GM12865 (cell line): Measurements from ENCODE around the gene DENND5A.

Experiments
- DNase-seq: peaks from one replicate; pipeline ENCODE4 v3.0.0; 2010; ENCODE audit warnings: low read depth
- H3K4me3 ChIP-seq: 2 replicates; pipeline ENCODE4 v1.5.1; 2011; ENCODE audit warnings: mild to moderate bottlenecking, low read depth, low read length, control low read depth
- CTCF ChIP-seq: IDR thresholded peaks from 2 replicates; pipeline ENCODE4 v1.5.1; 2011; ENCODE audit warnings: low read length, control low read depth, low read depth, inconsistent platforms; ENCODE audit not compliant: insufficient read depth; ENCODE audit errors: missing control alignments

DENND5A gene

GRCh38 chr11:9141186-9141585, 124.0 kb downstream of the DENND5A start:
- DNase-seq, result no peak
- no peak overlapping the region for H3K4me3 ChIP-seq
- no peak for TF ChIP-seq CTCF

- no peak for TF ChIP-seq CTCF
- no peak for DNase-seq
- no peak overlapping the region for H3K4me3 ChIP-seq
Measured at GRCh38 chr11:9139628-9140357, 125.4 kb downstream of the DENND5A start.

- no peak overlapping the region for H3K4me3 ChIP-seq
- DNase-seq, result no peak
- no peak for TF ChIP-seq CTCF
Measured at GRCh38 chr11:9138612-9139579, 126.3 kb downstream of the DENND5A start.

GRCh38 chr11:9138133-9138453, 127.1 kb downstream of the DENND5A start:
- no peak for DNase-seq
- no peak overlapping the region for H3K4me3 ChIP-seq
- TF ChIP-seq CTCF, result no peak

- peak; percentile 71 for DNase-seq
- no peak overlapping the region for H3K4me3 ChIP-seq
- TF ChIP-seq CTCF, result peak; percentile 99
Measured at GRCh38 chr11:9137293-9138132, 127.6 kb downstream of the DENND5A start.

GRCh38 chr11:9136741-9137140, 128.4 kb downstream of the DENND5A start:
- TF ChIP-seq CTCF, result no peak
- DNase-seq, result no peak

More at GRCh38 chr11:9136741-9137140, 128.4 kb downstream of the DENND5A start:
- H3K4me3 ChIP-seq, result no peak overlapping the region
